HG03342 (cell line): Measurements from ENCODE around the gene ENDOV.
"Not testable (repeated sequence)": the region's sequence is repeated elsewhere in the genome, so short reads cannot be mapped to it uniquely, and the experiment has no call there.

Experiments
- ATAC-seq: cut with Tn5 transposase; IDR thresholded peaks from one replicate; pipeline ENCODE4 v1.9.1; 2021; ENCODE audit warnings: mild to moderate bottlenecking, moderate library complexity; ENCODE audit not compliant: unreplicated experiment

ENDOV gene

GRCh38 chr17:80388175-80388574 is 26.8 kb upstream of the ENDOV start:
- ATAC-seq = no peak

GRCh38 chr17:80388601-80389000 is 26.4 kb upstream of the ENDOV start:
- no peak for ATAC-seq

- ATAC-seq = no peak
Measured at GRCh38 chr17:80389011-80389995, 25.7 kb upstream of the ENDOV start.

GRCh38 chr17:80393241-80393890 is 21.6 kb upstream of the ENDOV start:
- no peak for ATAC-seq

- no peak for ATAC-seq
Measured at GRCh38 chr17:80393961-80394360, 21.0 kb upstream of the ENDOV start.

- ATAC-seq = no peak
Measured at GRCh38 chr17:80394629-80395216, 20.2 kb upstream of the ENDOV start.

GRCh38 chr17:80395402-80396151 is 19.4 kb upstream of the ENDOV start:
- ATAC-seq = no peak

GRCh38 chr17:80396157-80397033 is 18.6 kb upstream of the ENDOV start:
- no peak for ATAC-seq

GRCh38 chr17:80397034-80397387 is 18.0 kb upstream of the ENDOV start:
- no peak for ATAC-seq

- no peak for ATAC-seq
Measured at GRCh38 chr17:80397686-80398085, 17.3 kb upstream of the ENDOV start.

GRCh38 chr17:80401086-80401485 is 13.9 kb upstream of the ENDOV start:
- ATAC-seq = not testable (repeated sequence)

GRCh38 chr17:80402102-80402501 is 12.9 kb upstream of the ENDOV start:
- ATAC-seq = not testable (repeated sequence)

- no peak for ATAC-seq
Measured at GRCh38 chr17:80402959-80403358, 12.0 kb upstream of the ENDOV start.

GRCh38 chr17:80406146-80406545 is 8.8 kb upstream of the ENDOV start:
- ATAC-seq = no peak

GRCh38 chr17:80407917-80408316 is 7.0 kb upstream of the ENDOV start:
- not testable (repeated sequence) for ATAC-seq

- no peak for ATAC-seq
Measured at GRCh38 chr17:80408872-80409271, 6.1 kb upstream of the ENDOV start.

GRCh38 chr17:80409626-80410025 is 5.3 kb upstream of the ENDOV start:
- ATAC-seq = no peak

- ATAC-seq = not testable (repeated sequence)
Measured at GRCh38 chr17:80410441-80411087, 4.4 kb upstream of the ENDOV start.

GRCh38 chr17:80413771-80414507 is 1.0 kb upstream of the ENDOV start:
- no peak for ATAC-seq
